Activated CD8-positive, alpha-beta T cell treated with anti-CD3 and anti-CD28 coated beads for 36 hours (primary cell): Measurements from ENCODE around the gene PTPRR. TPM values are rescaled to one million over a fixed set of nuclear protein-coding genes. Genes with fewer than 3 reads are reported as not detected.

Experiments
- ATAC-seq: fragments of 200-7000 bp; cut with Tn5 transposase; one replicate; pipeline ENCODE4 v1.10.0; 2021; ENCODE audit warnings: mild to moderate bottlenecking, moderate library complexity
- CTCF ChIA-PET: fragments of 350-600 bp; sonication (Branson Sonifier 250); formaldehyde crosslinking; loops from one replicate; lab custom pipeline; 2021; ENCODE audit warnings: antibody characterized with exemption; lab: Charles Lee
- POLR2A ChIA-PET: fragments of 350-600 bp; sonication (Branson Sonifier 250); formaldehyde crosslinking; loops from one replicate; lab custom pipeline; 2021; ENCODE audit warnings: antibody characterized with exemption; lab: Charles Lee
- DNase-seq: peaks from one replicate; pipeline ENCODE4 v3.0.0-alpha.2; 2020
- H3K27ac Mint-ChIP-seq: one replicate; pipeline ENCODE4 v1.8.0; 2021; ENCODE audit warnings: mild to moderate bottlenecking, mixed read lengths
- H3K27me3 Mint-ChIP-seq: one replicate; pipeline ENCODE4 v1.8.0; 2021; ENCODE audit warnings: mixed read lengths
- H3K36me3 Mint-ChIP-seq: one replicate; pipeline ENCODE4 v1.8.0; 2021; ENCODE audit warnings: low read depth, mixed read lengths
- H3K4me1 Mint-ChIP-seq: one replicate; pipeline ENCODE4 v1.8.0; 2021; ENCODE audit warnings: low read depth, mixed read lengths
- H3K4me3 Mint-ChIP-seq: one replicate; pipeline ENCODE4 v1.8.0; 2021; ENCODE audit warnings: mild to moderate bottlenecking, moderate library complexity, mixed read lengths
- H3K9me3 Mint-ChIP-seq: one replicate; pipeline ENCODE4 v1.8.0; 2021; ENCODE audit warnings: mixed read lengths
- intact Hi-C: fragments of 100-400 bp; cut with micrococcal nuclease; formaldehyde crosslinking; loops from one replicate; pipeline ENCODE4 v1.10.0; 2022
- total RNA-seq, 2 experiments: library from RNA; stranded (reverse); gene quantifications; one replicate each; pipeline ENCODE4 v1.2.3, GENCODE V29; 2021
- TF ChIP-seq, protein P1 (sequence below): fragments of 200-600 bp; IDR thresholded peaks from one replicate; pipeline ENCODE4 v1.8.0; 2022; ENCODE audit warnings: antibody characterized with exemption, mild to moderate bottlenecking

The PTPRR gene
- total RNA-seq, 2 experiments from 2014 or later = not detected

DNA sequence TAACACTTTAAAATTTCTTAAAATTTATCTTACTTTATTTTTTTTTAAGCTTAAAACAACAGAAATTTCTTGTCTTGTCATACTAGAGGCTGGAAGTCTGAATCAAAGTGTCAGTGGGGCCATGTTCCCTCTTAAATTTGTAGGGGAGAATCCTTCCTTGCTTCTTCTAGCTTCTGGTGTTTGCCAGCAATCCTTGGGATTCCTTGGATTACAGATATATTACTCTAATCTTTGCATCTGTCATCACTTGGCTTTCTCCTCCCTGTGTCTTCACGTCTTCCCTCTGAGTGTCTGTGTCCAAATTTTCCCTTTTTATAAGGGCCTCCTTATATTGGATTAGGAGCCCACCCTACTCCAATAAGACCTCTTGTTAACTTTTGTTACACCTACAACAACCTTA is 147.7 kb downstream of the PTPRR start:
- Mint-ChIP-seq H3K36me3 (no peaks in the 10 kb centered on the region), H3K4me1 (no peaks in the 10 kb centered on the region), H3K27ac (no peak overlapping the region), H3K9me3 (no peaks in the 10 kb centered on the region), H3K27me3 (no peaks in the 10 kb centered on the region), H3K4me3 (no peak overlapping the region)
- ChIA-PET CTCF (no interaction called here), POLR2A (no interaction called here)
- DNase-seq (no peak), ATAC-seq (no peak)
- intact Hi-C loops = no loop called here
- TF ChIP-seq, protein P1, sequence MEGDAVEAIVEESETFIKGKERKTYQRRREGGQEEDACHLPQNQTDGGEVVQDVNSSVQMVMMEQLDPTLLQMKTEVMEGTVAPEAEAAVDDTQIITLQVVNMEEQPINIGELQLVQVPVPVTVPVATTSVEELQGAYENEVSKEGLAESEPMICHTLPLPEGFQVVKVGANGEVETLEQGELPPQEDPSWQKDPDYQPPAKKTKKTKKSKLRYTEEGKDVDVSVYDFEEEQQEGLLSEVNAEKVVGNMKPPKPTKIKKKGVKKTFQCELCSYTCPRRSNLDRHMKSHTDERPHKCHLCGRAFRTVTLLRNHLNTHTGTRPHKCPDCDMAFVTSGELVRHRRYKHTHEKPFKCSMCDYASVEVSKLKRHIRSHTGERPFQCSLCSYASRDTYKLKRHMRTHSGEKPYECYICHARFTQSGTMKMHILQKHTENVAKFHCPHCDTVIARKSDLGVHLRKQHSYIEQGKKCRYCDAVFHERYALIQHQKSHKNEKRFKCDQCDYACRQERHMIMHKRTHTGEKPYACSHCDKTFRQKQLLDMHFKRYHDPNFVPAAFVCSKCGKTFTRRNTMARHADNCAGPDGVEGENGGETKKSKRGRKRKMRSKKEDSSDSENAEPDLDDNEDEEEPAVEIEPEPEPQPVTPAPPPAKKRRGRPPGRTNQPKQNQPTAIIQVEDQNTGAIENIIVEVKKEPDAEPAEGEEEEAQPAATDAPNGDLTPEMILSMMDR = no peak

DNA sequence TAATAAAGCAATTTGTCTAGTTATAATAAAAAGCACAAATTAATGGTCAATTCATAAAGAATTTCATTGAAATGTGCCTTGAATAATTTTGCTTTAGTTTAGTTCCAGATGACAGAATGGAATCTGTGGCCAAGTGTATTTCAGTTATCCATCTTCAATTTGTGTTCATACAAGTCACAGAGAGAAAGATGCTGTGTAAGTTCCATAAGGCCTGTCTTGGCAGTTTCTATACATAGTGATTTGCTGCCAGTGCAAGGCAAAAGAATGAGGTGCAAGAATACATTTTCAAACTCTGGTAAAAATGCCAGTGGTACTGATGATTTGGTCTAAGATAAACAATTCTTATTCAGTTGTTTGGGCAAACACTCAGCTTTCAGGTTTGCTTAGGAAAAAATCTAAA is 149.0 kb downstream of the PTPRR start:
- POLR2A ChIA-PET = no interaction called here
- intact Hi-C loops = no loop called here
- no peaks in the 10 kb centered on the region for H3K27me3 Mint-ChIP-seq
- H3K9me3 Mint-ChIP-seq = no peaks in the 10 kb centered on the region
- H3K36me3 Mint-ChIP-seq = no peaks in the 10 kb centered on the region
- no peak overlapping the region for H3K27ac Mint-ChIP-seq
- H3K4me1 Mint-ChIP-seq = no peaks in the 10 kb centered on the region
- ATAC-seq (no peak), DNase-seq (no peak)
- TF ChIP-seq, protein P1 = no peak
- CTCF ChIA-PET = no interaction called here
- H3K4me3 Mint-ChIP-seq = no peak overlapping the region

DNA sequence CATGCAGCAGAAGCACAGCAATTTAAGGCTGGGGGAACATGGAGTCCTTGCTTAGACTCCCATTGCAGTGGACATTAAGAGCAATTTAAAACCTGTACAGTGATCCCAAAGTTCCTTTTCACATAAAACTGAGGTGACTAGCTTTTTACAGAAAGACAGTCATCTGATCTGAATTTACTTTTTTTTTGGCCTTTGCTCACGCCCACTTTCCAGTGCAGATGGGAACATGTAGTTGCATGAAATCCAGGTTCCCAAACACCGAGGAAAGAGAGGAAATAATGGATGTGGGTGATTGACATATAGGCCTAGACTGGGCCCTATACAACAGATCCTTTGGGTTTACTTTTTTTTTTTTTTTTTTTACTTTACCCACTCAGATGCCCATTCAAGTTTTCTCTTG is 156.9 kb downstream of the PTPRR start:
- Mint-ChIP-seq H3K9me3 (peaks cover 1% of the 10 kb centered on the region), H3K27me3 (no peaks in the 10 kb centered on the region), H3K4me1 (no peaks in the 10 kb centered on the region), H3K4me3 (no peak overlapping the region), H3K27ac (no peak overlapping the region), H3K36me3 (no peaks in the 10 kb centered on the region)
- CTCF ChIA-PET = no interaction called here
- intact Hi-C loops = no loop called here
- ATAC-seq (no peak), DNase-seq (no peak)
- TF ChIP-seq, protein P1 = no peak
- POLR2A ChIA-PET = no interaction called here

DNA sequence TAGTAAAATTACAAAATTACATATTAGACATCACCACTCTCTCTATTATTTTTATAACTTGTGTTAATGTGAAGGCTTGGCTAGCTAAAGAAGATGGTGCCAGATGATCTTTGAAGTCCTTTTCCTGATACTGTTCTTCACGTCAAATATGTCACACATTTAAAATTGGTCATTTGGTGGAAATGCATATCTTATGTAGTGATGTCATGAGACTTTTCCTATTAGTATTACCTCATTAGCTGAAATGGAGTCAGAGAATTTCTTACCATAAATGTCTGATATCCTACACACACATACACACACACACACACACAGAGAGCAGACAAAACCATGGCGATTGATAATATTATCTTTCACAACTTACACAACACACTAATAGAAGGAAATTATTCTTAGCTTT is 158.5 kb downstream of the PTPRR start:
- Mint-ChIP-seq H3K4me1 (no peaks in the 10 kb centered on the region), H3K9me3 (peaks cover 1% of the 10 kb centered on the region), H3K4me3 (no peak overlapping the region), H3K36me3 (no peaks in the 10 kb centered on the region), H3K27me3 (peaks cover 2% of the 10 kb centered on the region), H3K27ac (no peak overlapping the region)
- CTCF ChIA-PET = no interaction called here
- DNase-seq (no peak), ATAC-seq (no peak)
- TF ChIP-seq, protein P1 = no peak
- intact Hi-C loops = no loop called here
- POLR2A ChIA-PET = no interaction called here

DNA sequence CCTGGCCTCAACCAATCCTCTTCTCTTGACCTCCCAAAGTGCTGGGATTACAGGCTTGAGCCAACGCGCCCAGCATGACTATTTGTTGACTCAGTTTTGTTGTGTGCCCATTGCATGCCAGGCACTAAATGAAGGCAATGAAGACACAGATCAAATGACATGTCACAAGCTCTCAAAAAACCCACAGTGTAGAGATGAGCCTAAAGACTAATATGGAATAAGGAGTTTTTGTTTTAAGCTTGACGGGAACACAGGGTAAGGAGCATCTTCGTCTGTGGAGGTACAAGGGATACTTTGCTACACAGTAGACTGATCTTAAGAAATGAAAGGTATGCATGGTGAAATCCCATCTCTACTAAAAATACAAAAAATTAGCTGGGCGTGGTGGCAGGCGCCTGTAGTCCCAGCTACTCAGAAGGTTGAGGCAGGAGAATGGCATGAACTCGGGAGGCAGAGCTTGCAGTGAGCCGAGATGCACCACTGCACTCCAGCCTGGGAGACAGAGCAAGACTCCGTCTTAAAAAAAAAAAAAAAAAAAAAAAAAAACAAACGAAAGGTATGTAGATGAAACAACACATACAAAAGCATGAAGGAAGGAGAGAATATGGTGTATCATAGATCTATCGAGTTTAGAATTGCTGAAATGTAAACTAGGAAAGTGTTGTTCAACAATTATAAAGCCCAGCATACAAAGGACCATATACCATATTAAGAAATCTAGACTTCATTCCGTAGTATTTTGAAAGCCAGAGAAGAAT is 161.2 kb downstream of the PTPRR start:
- H3K9me3 Mint-ChIP-seq = no peaks in the 10 kb centered on the region
- no peaks in the 10 kb centered on the region for H3K36me3 Mint-ChIP-seq
- ATAC-seq (no peak), DNase-seq (no peak)
- intact Hi-C loops = no loop called here
- peaks cover 2% of the 10 kb centered on the region for H3K27me3 Mint-ChIP-seq
- TF ChIP-seq, protein P1 = no peak
- ChIA-PET CTCF (interaction anchor here (1.3 kb wide), 1 partner anchor 15 kb away, joined by 3 read pairs; no protein-coding TSS in a partner anchor), POLR2A (interaction anchor here (0.6 kb wide), 1 partner anchor 16 kb away, joined by 3 read pairs; no protein-coding TSS in a partner anchor)
- H3K4me1 Mint-ChIP-seq = no peaks in the 10 kb centered on the region
- no peak overlapping the region for H3K4me3 Mint-ChIP-seq
- H3K27ac Mint-ChIP-seq = no peak overlapping the region
